K562 (cell line): ENCODE data around the gene TEAD3. TPM values are rescaled to one million over a fixed set of nuclear protein-coding genes. Genes with fewer than 3 reads are reported as not detected.
A peak's percentile ranks its signal among the peaks of the same experiment; 100 is the strongest.

ENCODE experiments used
- ESRRB ChIP-seq: fragments of 250-450 bp; sonication (Bioruptor Pico); IDR thresholded peaks from 2 replicates; pipeline ENCODE4 v1.5.0; 2020; ENCODE audit warnings: mild to moderate bottlenecking, moderate library complexity, borderline replicate concordance
- GABPB1 ChIP-seq: sonication (generic); formaldehyde crosslinking; IDR thresholded peaks from 2 replicates; pipeline ENCODE4 v1.8.0; 2022; ENCODE audit warnings: mild to moderate bottlenecking, missing genetic modification reagents
- GATA2 ChIP-seq: sonication (generic); formaldehyde crosslinking; IDR thresholded peaks from 2 replicates; pipeline ENCODE4 v1.4.0; 2020; ENCODE audit warnings: mild to moderate bottlenecking, missing genetic modification reagents
- HBP1 ChIP-seq: fragments of 450-650 bp; formaldehyde crosslinking; IDR thresholded peaks from 2 replicates; pipeline ENCODE4 v1.4.0; 2022; ENCODE audit warnings: missing genetic modification characterization
- HNRNPH1 ChIP-seq: fragments of 200-400 bp; formaldehyde crosslinking; optimal IDR thresholded peaks from 2 replicates; pipeline ENCODE3; 2017; ENCODE audit warnings: low read depth, mild to moderate bottlenecking, low read length, moderate library complexity
- KDM5B ChIP-seq: fragments of 200-600 bp; sonication (generic); IDR thresholded peaks from 2 replicates; pipeline ENCODE4 v1.6.1; 2012; ENCODE audit warnings: low read depth, mild to moderate bottlenecking, moderate library complexity, low read length, control low read depth, inconsistent platforms; ENCODE audit not compliant: insufficient replicate concordance
- MCM3 ChIP-seq: fragments of 450-650 bp; IDR thresholded peaks from 2 replicates; pipeline ENCODE4 v1.6.1; 2016
- NCOA6 ChIP-seq: fragments of 450-650 bp; IDR thresholded peaks from 2 replicates; pipeline ENCODE4 v1.6.1; 2017; ENCODE audit warnings: mild to moderate bottlenecking
- RAD21 ChIP-seq, 2 experiments: fragments of 250-450 bp in 1 of 2; fragments of 450-650 bp in 1 of 2; sonication (Bioruptor Pico) in 1 of 2; formaldehyde crosslinking in 1 of 2; IDR thresholded peaks in 1 of 2; conservative IDR thresholded peaks in 1 of 2; 2 replicates each; pipeline versions ENCODE4 v1.4.0 to v1.8.0; 2020 to 2022; ENCODE audit warnings: mild to moderate bottlenecking in 2 of 2, moderate library complexity in 1 of 2
- SMARCC2 ChIP-seq: fragments of 450-650 bp; IDR thresholded peaks from 2 replicates; pipeline ENCODE4 v1.6.1; 2017; ENCODE audit warnings: antibody characterized with exemption, moderate library complexity, mild to moderate bottlenecking, low read depth
- TAF7 ChIP-seq: fragments of 450-650 bp; IDR thresholded peaks from 2 replicates; pipeline ENCODE4 v1.6.1; 2016; ENCODE audit warnings: missing genetic modification characterization, missing compliant biosample characterization
- ZBTB17 ChIP-seq: fragments of 450-650 bp; formaldehyde crosslinking; IDR thresholded peaks from 2 replicates; pipeline ENCODE4 v1.4.0; 2020; ENCODE audit warnings: mild to moderate bottlenecking
- ZC3H4 ChIP-seq: sonication (generic); formaldehyde crosslinking; IDR thresholded peaks from 2 replicates; pipeline ENCODE4 v1.9.0; 2021; ENCODE audit warnings: missing genetic modification reagents, borderline replicate concordance
- ZNF140 ChIP-seq: fragments of 250-450 bp; sonication (Bioruptor Pico); IDR thresholded peaks from 2 replicates; pipeline ENCODE4 v1.8.0; 2021; ENCODE audit warnings: moderate library complexity, mild to moderate bottlenecking, inconsistent platforms
- ZNF217 ChIP-seq: sonication (generic); formaldehyde crosslinking; IDR thresholded peaks from 2 replicates; pipeline ENCODE4 v1.8.0; 2022; ENCODE audit warnings: mild to moderate bottlenecking, missing genetic modification reagents
- ZNF316 ChIP-seq: fragments of 450-650 bp; IDR thresholded peaks from 2 replicates; pipeline ENCODE4 v1.6.1; 2016
- ZNF655 ChIP-seq: fragments of 250-450 bp; sonication (Bioruptor Pico); IDR thresholded peaks from 2 replicates; pipeline ENCODE4 v1.5.0; 2021
- ZNF699 ChIP-seq: fragments of 250-450 bp; sonication (Bioruptor Pico); IDR thresholded peaks from 2 replicates; pipeline ENCODE4 v1.8.0; 2021; ENCODE audit warnings: mild to moderate bottlenecking, moderate library complexity; ENCODE audit not compliant: insufficient replicate concordance
- ZNF785 ChIP-seq: fragments of 250-450 bp; sonication (Bioruptor Pico); IDR thresholded peaks from 2 replicates; pipeline ENCODE4 v1.4.0; 2020; ENCODE audit warnings: mild to moderate bottlenecking
- polyA plus RNA-seq, 8 experiments: library from polyadenylated mRNA; depleted of rRNA in 4 of 8; stranded (reverse) in 5 of 8; unstranded in 3 of 8; fragments of >200 nt; fragmentation: Nextera tagmentation in 2 of 8; fragmentation: Illumina TruSeq in 1 of 8; extraction: Ambion mirVana in 2 of 8; extraction: Trizol in 1 of 8; gene quantifications; 2 replicates each; pipeline versions ENCODE4 v1.2.1 to v1.2.3, GENCODE V29; 2011 to 2014; ENCODE audit warnings: inconsistent platforms in 1 of 8, missing spikeins in 1 of 8
- total RNA-seq, 7 experiments: library from RNA; depleted of rRNA in 6 of 7; stranded (reverse); fragments of >200 nt in 6 of 7; fragmentation: Illumina TruSeq in 2 of 7; extraction: Trizol in 2 of 7; gene quantifications; 2 replicates each; pipeline versions ENCODE4 v1.2.1 to v1.2.3, GENCODE V29; 2011 to 2021; ENCODE audit warnings: low replicate concordance in 1 of 7
- TF ChIP-seq, protein P1 (sequence below): sonication (generic); formaldehyde crosslinking; IDR thresholded peaks from 2 replicates; pipeline ENCODE4 v1.8.0; 2022; ENCODE audit warnings: missing genetic modification reagents, mild to moderate bottlenecking, moderate library complexity, borderline replicate concordance
- TF ChIP-seq, protein P2 (sequence below): fragments of 450-650 bp; formaldehyde crosslinking; IDR thresholded peaks from 2 replicates; pipeline ENCODE4 v1.4.0; 2022; ENCODE audit warnings: mild to moderate bottlenecking, moderate library complexity
- TF ChIP-seq, protein P3 (sequence below), 3 experiments: IDR thresholded peaks in 2 of 3; conservative IDR thresholded peaks in 1 of 3; 2 replicates each; pipeline ENCODE4 v1.5.1; 2011 to 2012; ENCODE audit warnings: low read length in 3 of 3, mild to moderate bottlenecking in 3 of 3, control low read depth in 2 of 3, improper control_type of control experiment in 1 of 3, inconsistent platforms in 1 of 3, low read depth in 1 of 3, mixed read lengths in 1 of 3, moderate library complexity in 1 of 3; ENCODE audit not compliant: insufficient read depth in 2 of 3

The TEAD3 gene
- total and polyA plus RNA-seq, 9 of the 15 experiments (the other 6 are each of a cell fraction or from before 2014, with no cell fraction given) = 0.63 to 13.2 (median 3.3) TPM

DNA sequence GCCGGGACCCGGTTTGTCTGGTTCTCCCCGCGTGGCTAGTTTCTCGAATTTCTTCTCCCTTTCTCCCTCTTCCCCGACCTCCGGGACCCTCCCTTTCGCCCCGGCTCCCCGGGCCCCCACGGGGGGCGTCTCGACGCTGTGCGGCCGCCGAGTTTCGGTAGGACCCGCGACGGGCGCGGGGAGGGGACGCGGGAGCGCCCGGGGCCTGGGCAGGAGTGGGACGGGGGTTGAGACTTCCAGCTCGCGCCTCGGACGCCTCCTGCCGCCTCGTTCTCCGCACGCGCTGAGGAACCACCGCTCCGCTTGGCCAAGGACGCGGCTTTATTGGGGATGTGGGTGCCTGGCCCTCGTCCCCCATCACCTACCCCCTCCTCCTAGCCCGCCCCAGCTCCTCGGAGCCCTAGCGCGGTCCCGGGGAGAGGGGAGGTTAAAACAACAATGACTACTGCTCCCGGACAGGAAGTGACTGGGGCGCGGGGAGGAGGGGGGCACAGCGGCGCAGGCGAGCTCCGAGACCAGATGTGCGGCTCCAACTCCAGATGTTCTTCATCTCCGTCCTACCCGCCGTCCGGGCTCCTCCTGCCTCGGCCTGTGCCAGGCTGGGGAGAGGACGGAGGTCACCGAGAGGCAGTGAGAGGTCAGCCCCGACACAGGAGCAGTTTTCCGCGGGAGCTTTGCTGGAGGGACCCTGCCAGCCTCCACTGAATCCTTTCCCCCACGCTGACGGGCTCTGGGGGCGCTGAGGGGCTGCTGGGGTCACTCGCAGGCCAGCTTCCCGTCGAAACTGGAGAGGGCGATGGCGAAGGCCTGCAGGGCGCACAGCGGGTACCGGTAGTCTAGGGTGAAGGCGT is 917 bp upstream of the TEAD3 start (continued):
- TF ChIP-seq ZNF655 (CRISPR knock-in tag) (no peak), HNRNPH1 (no peak), KDM5B (peak; percentile 68), RAD21 (CRISPR knock-in tag; conservative IDR thresholded peaks at IDR 0.05 in 1 of 2, IDR thresholded peaks at IDR 0.05 in 1 of 2) (no peak), NCOA6 (0 out of 2 replicates have a peak, but pooled peaks have one; percentile 44), TAF7 (tag) (no peak), MCM3 (no peak), ZNF316 (no peak), ZNF785 (CRISPR knock-in tag) (no peak), SMARCC2 (no peak), ZNF140 (CRISPR knock-in tag) (no peak), ZBTB17 (CRISPR knock-in tag) (peak; percentile 77; the same call in 1 of the 2 replicates), ZNF217 (no peak), ZC3H4 (CRISPR knock-in tag) (peak; percentile 66; the same call in 1 of the 2 replicates), GABPB1 (peak; percentile 89; the same call in 1 of the 2 replicates), HBP1 (no peak), ZNF699 (CRISPR knock-in tag) (no peak), GATA2 (no peak), ESRRB (CRISPR knock-in tag) (no peak)
- TF ChIP-seq, protein P1, sequence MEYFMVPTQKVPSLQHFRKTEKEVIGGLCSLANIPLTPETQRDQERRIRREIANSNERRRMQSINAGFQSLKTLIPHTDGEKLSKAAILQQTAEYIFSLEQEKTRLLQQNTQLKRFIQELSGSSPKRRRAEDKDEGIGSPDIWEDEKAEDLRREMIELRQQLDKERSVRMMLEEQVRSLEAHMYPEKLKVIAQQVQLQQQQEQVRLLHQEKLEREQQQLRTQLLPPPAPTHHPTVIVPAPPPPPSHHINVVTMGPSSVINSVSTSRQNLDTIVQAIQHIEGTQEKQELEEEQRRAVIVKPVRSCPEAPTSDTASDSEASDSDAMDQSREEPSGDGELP (CRISPR knock-in tag) = peak; percentile 87
- TF ChIP-seq, protein P2, sequence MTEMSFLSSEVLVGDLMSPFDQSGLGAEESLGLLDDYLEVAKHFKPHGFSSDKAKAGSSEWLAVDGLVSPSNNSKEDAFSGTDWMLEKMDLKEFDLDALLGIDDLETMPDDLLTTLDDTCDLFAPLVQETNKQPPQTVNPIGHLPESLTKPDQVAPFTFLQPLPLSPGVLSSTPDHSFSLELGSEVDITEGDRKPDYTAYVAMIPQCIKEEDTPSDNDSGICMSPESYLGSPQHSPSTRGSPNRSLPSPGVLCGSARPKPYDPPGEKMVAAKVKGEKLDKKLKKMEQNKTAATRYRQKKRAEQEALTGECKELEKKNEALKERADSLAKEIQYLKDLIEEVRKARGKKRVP = no peak
- TF ChIP-seq, protein P3, sequence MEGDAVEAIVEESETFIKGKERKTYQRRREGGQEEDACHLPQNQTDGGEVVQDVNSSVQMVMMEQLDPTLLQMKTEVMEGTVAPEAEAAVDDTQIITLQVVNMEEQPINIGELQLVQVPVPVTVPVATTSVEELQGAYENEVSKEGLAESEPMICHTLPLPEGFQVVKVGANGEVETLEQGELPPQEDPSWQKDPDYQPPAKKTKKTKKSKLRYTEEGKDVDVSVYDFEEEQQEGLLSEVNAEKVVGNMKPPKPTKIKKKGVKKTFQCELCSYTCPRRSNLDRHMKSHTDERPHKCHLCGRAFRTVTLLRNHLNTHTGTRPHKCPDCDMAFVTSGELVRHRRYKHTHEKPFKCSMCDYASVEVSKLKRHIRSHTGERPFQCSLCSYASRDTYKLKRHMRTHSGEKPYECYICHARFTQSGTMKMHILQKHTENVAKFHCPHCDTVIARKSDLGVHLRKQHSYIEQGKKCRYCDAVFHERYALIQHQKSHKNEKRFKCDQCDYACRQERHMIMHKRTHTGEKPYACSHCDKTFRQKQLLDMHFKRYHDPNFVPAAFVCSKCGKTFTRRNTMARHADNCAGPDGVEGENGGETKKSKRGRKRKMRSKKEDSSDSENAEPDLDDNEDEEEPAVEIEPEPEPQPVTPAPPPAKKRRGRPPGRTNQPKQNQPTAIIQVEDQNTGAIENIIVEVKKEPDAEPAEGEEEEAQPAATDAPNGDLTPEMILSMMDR (IDR thresholded peaks at IDR 0.05 in 2 of 3, conservative IDR thresholded peaks at IDR 0.05 in 1 of 3; ENCODE audit: insufficient read depth in 2 of 3, low read depth in 1 of 3, low read length in 3 of 3) = peak in 1 of 3 experiments; percentile 7; a peak in 1 of 6 replicates
